Neural crest cell (in vitro differentiated cells): ENCODE measurements around the gene TGM2. TPM values are rescaled to one million over a fixed set of nuclear protein-coding genes. Genes with fewer than 3 reads are reported as not detected.

Experiments used
- DNase-seq: peaks from one replicate; pipeline ENCODE4 v3.0.0; 2021; ENCODE audit warnings: low read depth, mixed read lengths, low spot score
- H3K27ac Mint-ChIP-seq: one replicate; pipeline ENCODE4 v1.8.0; 2021; ENCODE audit warnings: mild to moderate bottlenecking, mixed read lengths; ENCODE audit not compliant: unreplicated experiment
- H3K27me3 Mint-ChIP-seq: 2 replicates; pipeline ENCODE4 v1.8.0; 2021; ENCODE audit warnings: low read depth, mild to moderate bottlenecking, mixed read lengths
- H3K36me3 Mint-ChIP-seq: 2 replicates; pipeline ENCODE4 v1.8.0; 2021; ENCODE audit warnings: low read depth, mild to moderate bottlenecking, mixed read lengths
- H3K4me1 Mint-ChIP-seq: 2 replicates; pipeline ENCODE4 v1.8.0; 2021; ENCODE audit warnings: mixed read lengths
- H3K4me3 Mint-ChIP-seq: one replicate; pipeline ENCODE4 v1.8.0; 2021; ENCODE audit warnings: mild to moderate bottlenecking, mixed read lengths
- H3K9me3 Mint-ChIP-seq: 2 replicates; pipeline ENCODE4 v1.8.0; 2021; ENCODE audit warnings: mixed read lengths
- total RNA-seq: library from RNA; stranded (reverse); gene quantifications from 2 replicates; pipeline ENCODE4 v1.2.1, GENCODE V29; 2021
- TF ChIP-seq, protein P1 (sequence below): fragments of 200-600 bp; sonication (generic); conservative IDR thresholded peaks from 2 replicates; pipeline ENCODE4 v1.5.0; 2021; ENCODE audit warnings: antibody characterized with exemption, mild to moderate bottlenecking

Gene TGM2
- total RNA-seq, 1 donor from 2014 or later, result 1.4 TPM

DNA sequence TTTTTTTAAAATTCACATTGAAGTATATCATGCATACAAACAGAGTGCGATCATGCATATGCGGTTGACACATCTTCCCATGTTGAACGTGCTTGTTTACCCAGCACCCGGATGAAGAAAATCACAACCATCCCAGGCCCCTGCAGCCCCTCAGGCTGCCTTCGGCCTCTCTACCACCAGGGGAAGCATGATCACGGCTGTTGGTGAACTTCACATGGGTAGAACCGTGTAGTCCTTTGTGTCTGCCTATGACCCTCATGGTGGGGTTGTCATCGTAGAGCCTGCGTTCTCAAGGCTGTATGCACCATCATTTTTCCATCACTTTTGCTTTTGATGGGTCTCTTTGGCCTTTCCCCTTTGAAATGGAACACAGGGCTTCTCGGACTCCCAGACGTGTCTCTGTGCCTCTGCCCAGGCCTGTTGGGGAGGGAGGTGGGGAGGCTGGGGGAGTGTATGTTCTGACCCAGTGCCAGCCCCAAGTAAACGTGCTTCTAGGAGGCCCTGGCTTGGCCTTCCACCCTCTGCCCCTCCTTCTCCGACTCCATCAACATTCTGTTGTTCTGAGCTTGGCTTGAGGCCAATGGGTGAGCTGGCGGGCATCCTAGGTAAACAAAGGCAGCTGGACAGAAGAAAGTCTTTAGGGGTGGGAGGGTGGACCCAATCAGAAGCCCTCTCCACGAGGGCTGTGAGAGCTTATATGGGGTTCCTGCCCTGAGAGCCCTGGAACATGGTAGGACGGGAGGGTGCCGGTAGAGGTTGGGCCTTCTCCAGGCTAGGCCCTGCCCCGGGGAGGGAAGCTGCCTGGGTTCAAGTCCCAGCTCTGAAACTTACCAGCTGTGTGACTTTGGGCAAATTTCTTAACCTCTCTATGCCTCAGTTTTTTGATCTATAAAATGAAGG lies 39.7 kb downstream of the TGM2 start:
- Mint-ChIP-seq H3K27ac (no peak overlapping the region), H3K4me3 (no peak overlapping the region), H3K36me3 (no peaks in the 10 kb centered on the region), H3K9me3 (no peaks in the 10 kb centered on the region), H3K4me1 (peaks cover 13% of the 10 kb centered on the region), H3K27me3 (no peaks in the 10 kb centered on the region)
- TF ChIP-seq, protein P1, sequence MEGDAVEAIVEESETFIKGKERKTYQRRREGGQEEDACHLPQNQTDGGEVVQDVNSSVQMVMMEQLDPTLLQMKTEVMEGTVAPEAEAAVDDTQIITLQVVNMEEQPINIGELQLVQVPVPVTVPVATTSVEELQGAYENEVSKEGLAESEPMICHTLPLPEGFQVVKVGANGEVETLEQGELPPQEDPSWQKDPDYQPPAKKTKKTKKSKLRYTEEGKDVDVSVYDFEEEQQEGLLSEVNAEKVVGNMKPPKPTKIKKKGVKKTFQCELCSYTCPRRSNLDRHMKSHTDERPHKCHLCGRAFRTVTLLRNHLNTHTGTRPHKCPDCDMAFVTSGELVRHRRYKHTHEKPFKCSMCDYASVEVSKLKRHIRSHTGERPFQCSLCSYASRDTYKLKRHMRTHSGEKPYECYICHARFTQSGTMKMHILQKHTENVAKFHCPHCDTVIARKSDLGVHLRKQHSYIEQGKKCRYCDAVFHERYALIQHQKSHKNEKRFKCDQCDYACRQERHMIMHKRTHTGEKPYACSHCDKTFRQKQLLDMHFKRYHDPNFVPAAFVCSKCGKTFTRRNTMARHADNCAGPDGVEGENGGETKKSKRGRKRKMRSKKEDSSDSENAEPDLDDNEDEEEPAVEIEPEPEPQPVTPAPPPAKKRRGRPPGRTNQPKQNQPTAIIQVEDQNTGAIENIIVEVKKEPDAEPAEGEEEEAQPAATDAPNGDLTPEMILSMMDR, result no peak
- DNase-seq, result no peak

DNA sequence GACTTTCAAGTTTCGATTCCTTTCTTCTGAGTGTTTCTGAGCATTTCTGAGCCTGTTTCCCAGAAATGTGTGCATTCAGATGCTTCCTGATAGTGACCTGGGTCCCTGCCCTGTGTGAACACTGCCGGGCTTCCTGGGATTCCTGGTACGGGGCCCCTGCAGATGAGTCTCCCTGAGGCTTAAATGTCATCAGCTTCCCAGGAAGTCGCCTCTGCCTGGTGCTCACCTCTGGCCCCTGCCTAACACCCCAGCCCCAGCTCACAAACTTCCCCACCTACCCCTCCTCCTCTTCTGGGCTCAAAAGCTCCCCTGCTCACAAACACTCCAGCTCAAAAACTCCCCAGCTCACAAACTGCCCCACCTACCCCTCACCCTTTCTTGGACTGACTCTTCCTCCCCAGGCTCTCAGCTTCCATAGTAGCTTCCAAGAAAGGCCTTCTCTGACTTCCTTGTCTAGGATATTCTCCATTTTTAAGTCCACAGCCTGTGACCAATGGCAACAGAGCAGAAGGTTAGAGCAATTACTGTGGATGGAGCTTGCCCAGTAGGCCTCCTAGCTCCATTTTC lies 42.0 kb downstream of the TGM2 start:
- TF ChIP-seq, protein P1, result no peak
- DNase-seq, result no peak

DNA sequence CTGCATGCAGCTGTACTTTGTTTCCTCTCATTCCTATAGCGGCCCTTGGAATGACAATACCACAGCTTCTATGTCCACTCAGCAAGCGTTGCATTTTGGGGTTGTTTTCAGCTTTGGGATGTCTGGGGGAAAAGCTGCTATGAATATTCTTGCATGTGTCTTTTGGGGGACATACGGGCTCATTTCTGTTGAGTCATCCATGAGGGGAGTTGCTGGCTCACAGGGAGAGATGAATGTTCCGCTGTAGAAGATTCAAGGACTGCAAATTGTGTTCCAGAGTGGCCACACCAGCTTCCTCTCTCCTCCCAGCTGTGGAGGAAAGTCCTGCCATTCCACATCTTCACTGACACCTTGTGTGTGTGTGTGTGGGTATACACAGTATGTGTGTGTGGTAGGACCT lies 43.3 kb downstream of the TGM2 start:
- DNase-seq, result no peak
- Mint-ChIP-seq H3K27me3 (no peaks in the 10 kb centered on the region), H3K9me3 (no peaks in the 10 kb centered on the region), H3K4me1 (peaks cover 11% of the 10 kb centered on the region), H3K4me3 (no peak overlapping the region), H3K36me3 (no peaks in the 10 kb centered on the region), H3K27ac (no peak overlapping the region)
- TF ChIP-seq, protein P1, result no peak

More for the DNA sequence above, 42.0 kb downstream of the TGM2 start:
- no peaks in the 10 kb centered on the region for H3K9me3 Mint-ChIP-seq
- H3K4me1 Mint-ChIP-seq, result peaks cover 11% of the 10 kb centered on the region
- H3K27me3 Mint-ChIP-seq, result no peaks in the 10 kb centered on the region
- H3K36me3 Mint-ChIP-seq, result no peaks in the 10 kb centered on the region
- H3K4me3 Mint-ChIP-seq, result no peak overlapping the region
- peak overlapping the region; percentile 43 for H3K27ac Mint-ChIP-seq

DNA sequence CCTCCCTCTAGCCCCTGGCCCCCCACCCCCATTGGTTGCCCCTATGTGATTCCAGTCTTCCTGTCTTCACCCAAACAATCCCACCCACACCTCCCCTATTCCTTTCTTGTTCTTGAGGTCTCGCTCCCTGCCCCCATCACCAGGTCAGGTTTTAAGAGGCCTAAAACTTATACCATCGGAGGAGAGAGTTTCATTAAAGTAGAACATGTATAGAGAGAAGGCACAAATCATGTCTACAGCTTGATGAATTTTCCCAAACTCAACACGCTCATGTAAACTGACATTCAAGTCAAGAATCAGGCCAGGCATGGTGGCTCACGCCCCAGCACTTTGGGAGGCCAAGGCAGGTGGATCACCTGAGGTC lies 44.5 kb downstream of the TGM2 start:
- peaks cover 7% of the 10 kb centered on the region for H3K4me1 Mint-ChIP-seq
- no peak overlapping the region for H3K27ac Mint-ChIP-seq
- DNase-seq, result no peak
- H3K4me3 Mint-ChIP-seq, result no peak overlapping the region
- H3K9me3 Mint-ChIP-seq, result no peaks in the 10 kb centered on the region
- H3K27me3 Mint-ChIP-seq, result no peaks in the 10 kb centered on the region
- H3K36me3 Mint-ChIP-seq, result no peaks in the 10 kb centered on the region
- TF ChIP-seq, protein P1, result no peak

DNA sequence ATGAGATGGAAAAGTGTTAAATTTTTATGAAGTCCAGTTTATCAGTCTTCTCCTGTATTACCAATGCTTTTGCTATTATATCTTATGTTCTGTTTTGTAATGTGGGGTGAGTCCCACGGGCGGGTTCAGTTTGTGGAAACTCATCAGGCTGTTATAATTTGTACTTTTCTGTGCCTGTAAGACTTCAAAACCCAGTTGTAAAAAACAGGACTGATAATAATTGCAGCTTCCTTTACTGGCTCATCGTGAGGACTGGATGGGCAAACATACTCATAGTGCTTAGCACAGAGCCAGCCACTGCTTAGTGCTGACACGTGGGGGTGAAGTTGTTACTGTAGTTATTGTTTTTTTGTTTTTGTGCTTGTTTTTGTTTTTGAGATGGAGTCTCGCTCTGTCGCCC lies 45.6 kb downstream of the TGM2 start:
- no peak overlapping the region for H3K4me3 Mint-ChIP-seq
- no peak for DNase-seq
- no peaks in the 10 kb centered on the region for H3K9me3 Mint-ChIP-seq
- no peaks in the 10 kb centered on the region for H3K36me3 Mint-ChIP-seq
- peaks cover 7% of the 10 kb centered on the region for H3K4me1 Mint-ChIP-seq
- TF ChIP-seq, protein P1, result no peak
- no peaks in the 10 kb centered on the region for H3K27me3 Mint-ChIP-seq
- H3K27ac Mint-ChIP-seq, result no peak overlapping the region
